ENCODE results near the gene NCOR2. TPM values are rescaled to one million over a fixed set of nuclear protein-coding genes. Genes with fewer than 3 reads are reported as not detected.

The NCOR2 gene
- total and polyA plus RNA-seq, 2 donors, result 14.6 to 48.2 TPM

DNA sequence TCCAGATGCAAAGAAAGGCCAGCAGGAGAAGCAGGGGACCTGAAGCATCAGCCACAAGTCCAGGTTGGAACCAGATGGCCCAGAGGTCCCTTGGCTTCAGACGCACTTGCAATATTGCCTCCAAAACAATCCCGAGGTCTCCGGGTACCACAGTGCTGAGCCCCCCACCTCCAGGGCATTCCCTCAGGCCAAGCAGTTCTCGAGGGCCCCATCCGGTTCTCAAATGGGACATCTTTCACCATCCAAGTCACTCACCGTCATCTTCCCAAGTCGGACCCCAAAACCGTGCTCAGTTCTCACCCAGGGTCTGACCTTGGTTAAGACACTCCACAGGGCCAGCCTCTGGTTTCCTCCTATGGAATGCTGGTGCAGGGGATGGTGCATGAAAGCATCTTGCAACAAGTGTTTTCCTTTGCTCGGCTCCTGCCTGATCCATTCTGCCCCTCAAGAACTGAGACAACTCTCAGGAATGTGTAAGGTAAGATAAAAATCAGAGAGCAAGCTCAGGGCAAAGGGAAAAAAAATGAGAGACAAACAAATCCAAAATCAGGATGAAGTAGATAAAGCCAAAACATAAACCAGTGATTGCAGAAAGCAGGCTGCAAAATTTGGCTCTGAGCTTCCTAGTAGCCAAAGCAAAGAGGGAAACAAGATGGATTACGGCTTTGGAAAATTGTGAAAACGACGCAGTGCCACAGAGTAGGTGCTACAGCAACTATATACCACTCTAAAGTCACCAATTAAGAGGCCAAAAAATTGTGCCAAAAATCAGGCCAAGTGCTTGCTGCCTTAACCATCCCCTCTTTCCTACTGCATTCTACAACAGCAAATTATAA, 8.0 kb downstream of the NCOR2 start:
- no peak overlapping the region for H3K4me3 ChIP-seq (ENCODE audit: low read length in 2 of 2)
- H3K9me3 ChIP-seq (ENCODE audit: control insufficient read depth in 2 of 2, insufficient read depth in 1 of 2, low read length in 1 of 2), result no peaks in the 10 kb centered on the region
- no peaks in the 10 kb centered on the region for H3K27me3 ChIP-seq (ENCODE audit: control insufficient read depth in 2 of 2, insufficient read depth in 1 of 2, low read length in 1 of 2)
- no peak overlapping the region for H3K27ac ChIP-seq (ENCODE audit: low read depth in 1 of 2, low read length in 1 of 2)
- H3K4me1 ChIP-seq (ENCODE audit: control insufficient read depth in 2 of 2, insufficient read depth in 2 of 2, low read length in 2 of 2), result peaks cover 24 to 74% of the 10 kb centered on the region in 2 donors
- H3K36me3 ChIP-seq (ENCODE audit: control insufficient read depth in 2 of 2, insufficient read depth in 2 of 2, low read length in 1 of 2), result peaks cover 12 to 17% of the 10 kb centered on the region in 2 donors
- DNase-seq (ENCODE audit: low read depth in 6 of 9, low spot score in 9 of 9), result no peak
- 98% methylated on average over 12 of the region's 12 CpGs for WGBS

GRCh38 chr12:124558313-124558712, 9.1 kb downstream of the NCOR2 start:
- Histone ChIP-seq H3K4me1 (ENCODE audit: control insufficient read depth in 2 of 2, insufficient read depth in 2 of 2, low read length in 2 of 2) (peaks cover 27 to 74% of the 10 kb centered on the region in 2 donors), H3K27me3 (ENCODE audit: control insufficient read depth in 2 of 2, insufficient read depth in 1 of 2, low read length in 1 of 2) (no peaks in the 10 kb centered on the region), H3K27ac (ENCODE audit: low read depth in 1 of 2, low read length in 1 of 2) (no peak overlapping the region), H3K4me3 (ENCODE audit: low read length in 2 of 2) (no peak overlapping the region), H3K9me3 (ENCODE audit: control insufficient read depth in 2 of 2, insufficient read depth in 1 of 2, low read length in 1 of 2) (peaks cover 0 to 5% of the 10 kb centered on the region in 2 donors), H3K36me3 (ENCODE audit: control insufficient read depth in 2 of 2, insufficient read depth in 2 of 2, low read length in 1 of 2) (peaks cover 10 to 12% of the 10 kb centered on the region in 2 donors)
- DNase-seq (ENCODE audit: low read depth in 6 of 9, low spot score in 9 of 9), result no peak
- 99% methylated on average over 8 of the region's 8 CpGs for WGBS

GRCh38 chr12:124557518-124558223, 9.7 kb downstream of the NCOR2 start:
- Histone ChIP-seq H3K27ac (ENCODE audit: low read depth in 1 of 2, low read length in 1 of 2) (no peak overlapping the region), H3K4me3 (ENCODE audit: low read length in 2 of 2) (no peak overlapping the region), H3K4me1 (ENCODE audit: control insufficient read depth in 2 of 2, insufficient read depth in 2 of 2, low read length in 2 of 2) (peaks cover 21 to 73% of the 10 kb centered on the region in 2 donors), H3K36me3 (ENCODE audit: control insufficient read depth in 2 of 2, insufficient read depth in 2 of 2, low read length in 1 of 2) (peaks cover 6 to 12% of the 10 kb centered on the region in 2 donors), H3K27me3 (ENCODE audit: control insufficient read depth in 2 of 2, insufficient read depth in 1 of 2, low read length in 1 of 2) (no peaks in the 10 kb centered on the region), H3K9me3 (ENCODE audit: control insufficient read depth in 2 of 2, insufficient read depth in 1 of 2, low read length in 1 of 2) (peaks cover 0 to 5% of the 10 kb centered on the region in 2 donors)
- no peak for DNase-seq (ENCODE audit: low read depth in 6 of 9, low spot score in 9 of 9)
- 96% methylated on average over 15 of the region's 15 CpGs for WGBS

- peaks cover 0 to 5% of the 10 kb centered on the region in 2 donors for H3K9me3 ChIP-seq (ENCODE audit: control insufficient read depth in 2 of 2, insufficient read depth in 1 of 2, low read length in 1 of 2)
- 95% methylated on average over 22 of the region's 22 CpGs for WGBS
- no peak overlapping the region for H3K4me3 ChIP-seq (ENCODE audit: low read length in 2 of 2)
- H3K27me3 ChIP-seq (ENCODE audit: control insufficient read depth in 2 of 2, insufficient read depth in 1 of 2, low read length in 1 of 2), result no peaks in the 10 kb centered on the region
- DNase-seq (ENCODE audit: low read depth in 6 of 9, low spot score in 9 of 9), result no peak
- H3K36me3 ChIP-seq (ENCODE audit: control insufficient read depth in 2 of 2, insufficient read depth in 2 of 2, low read length in 1 of 2), result peaks cover 3 to 12% of the 10 kb centered on the region in 2 donors
- H3K27ac ChIP-seq (ENCODE audit: low read depth in 1 of 2, low read length in 1 of 2), result no peak overlapping the region
- peaks cover 24 to 75% of the 10 kb centered on the region in 2 donors for H3K4me1 ChIP-seq (ENCODE audit: control insufficient read depth in 2 of 2, insufficient read depth in 2 of 2, low read length in 2 of 2)
Observed at GRCh38 chr12:124556896-124557501, 10.4 kb downstream of the NCOR2 start.

GRCh38 chr12:124556074-124556466, 11.3 kb downstream of the NCOR2 start:
- Histone ChIP-seq H3K9me3 (ENCODE audit: control insufficient read depth in 2 of 2, insufficient read depth in 1 of 2, low read length in 1 of 2) (peaks cover 0 to 5% of the 10 kb centered on the region in 2 donors), H3K4me1 (ENCODE audit: control insufficient read depth in 2 of 2, insufficient read depth in 2 of 2, low read length in 2 of 2) (peaks cover 33 to 75% of the 10 kb centered on the region in 2 donors), H3K4me3 (ENCODE audit: low read length in 2 of 2) (no peak overlapping the region), H3K27ac (ENCODE audit: low read depth in 1 of 2, low read length in 1 of 2) (no peak overlapping the region), H3K36me3 (ENCODE audit: control insufficient read depth in 2 of 2, insufficient read depth in 2 of 2, low read length in 1 of 2) (peaks cover 3 to 12% of the 10 kb centered on the region in 2 donors), H3K27me3 (ENCODE audit: control insufficient read depth in 2 of 2, insufficient read depth in 1 of 2, low read length in 1 of 2) (no peaks in the 10 kb centered on the region)
- whole genome bisulfite sequencing, result 94% methylated on average over 9 of the region's 9 CpGs
- no peak for DNase-seq (ENCODE audit: low read depth in 6 of 9, low spot score in 9 of 9)

GRCh38 chr12:124555168-124556073, 12.0 kb downstream of the NCOR2 start:
- H3K27ac ChIP-seq (ENCODE audit: low read depth in 1 of 2, low read length in 1 of 2), result peak overlapping the region in 1 of 2 donors; percentile 52
- H3K4me3 ChIP-seq (ENCODE audit: low read length in 2 of 2), result no peak overlapping the region
- H3K4me1 ChIP-seq (ENCODE audit: control insufficient read depth in 2 of 2, insufficient read depth in 2 of 2, low read length in 2 of 2), result peaks cover 39 to 79% of the 10 kb centered on the region in 2 donors
- peak in 6 of 9 donors; percentile 46 to 82 (median 68) for DNase-seq (ENCODE audit: low read depth in 6 of 9, low spot score in 9 of 9)
- no peaks in the 10 kb centered on the region for H3K27me3 ChIP-seq (ENCODE audit: control insufficient read depth in 2 of 2, insufficient read depth in 1 of 2, low read length in 1 of 2)
- H3K36me3 ChIP-seq (ENCODE audit: control insufficient read depth in 2 of 2, insufficient read depth in 2 of 2, low read length in 1 of 2), result peaks cover 3 to 12% of the 10 kb centered on the region in 2 donors
- 60% methylated on average over 28 of the region's 28 CpGs for WGBS
- H3K9me3 ChIP-seq (ENCODE audit: control insufficient read depth in 2 of 2, insufficient read depth in 1 of 2, low read length in 1 of 2), result peaks cover 0 to 5% of the 10 kb centered on the region in 2 donors

GRCh38 chr12:124554429-124555029, 12.9 kb downstream of the NCOR2 start:
- H3K4me3 ChIP-seq (ENCODE audit: low read length in 2 of 2), result peak overlapping the region; percentile 12 to 28
- peaks cover 7 to 12% of the 10 kb centered on the region in 2 donors for H3K36me3 ChIP-seq (ENCODE audit: control insufficient read depth in 2 of 2, insufficient read depth in 2 of 2, low read length in 1 of 2)
- WGBS, result 24% methylated on average over 26 of the region's 26 CpGs
- no peaks in the 10 kb centered on the region for H3K27me3 ChIP-seq (ENCODE audit: control insufficient read depth in 2 of 2, insufficient read depth in 1 of 2, low read length in 1 of 2)
- peaks cover 41 to 87% of the 10 kb centered on the region in 2 donors for H3K4me1 ChIP-seq (ENCODE audit: control insufficient read depth in 2 of 2, insufficient read depth in 2 of 2, low read length in 2 of 2)
- peak in 5 of 9 donors; percentile 35 to 69 (median 49) for DNase-seq (ENCODE audit: low read depth in 6 of 9, low spot score in 9 of 9)
- peak overlapping the region in 1 of 2 donors; percentile 52 for H3K27ac ChIP-seq (ENCODE audit: low read depth in 1 of 2, low read length in 1 of 2)
- H3K9me3 ChIP-seq (ENCODE audit: control insufficient read depth in 2 of 2, insufficient read depth in 1 of 2, low read length in 1 of 2), result peaks cover 0 to 8% of the 10 kb centered on the region in 2 donors

GRCh38 chr12:124553862-124554428, 13.5 kb downstream of the NCOR2 start:
- no peak overlapping the region for H3K27ac ChIP-seq (ENCODE audit: low read depth in 1 of 2, low read length in 1 of 2)
- WGBS, result 90% methylated on average over 18 of the region's 18 CpGs
- H3K27me3 ChIP-seq (ENCODE audit: control insufficient read depth in 2 of 2, insufficient read depth in 1 of 2, low read length in 1 of 2), result no peaks in the 10 kb centered on the region
- no peak overlapping the region for H3K4me3 ChIP-seq (ENCODE audit: low read length in 2 of 2)
- H3K36me3 ChIP-seq (ENCODE audit: control insufficient read depth in 2 of 2, insufficient read depth in 2 of 2, low read length in 1 of 2), result peaks cover 7 to 10% of the 10 kb centered on the region in 2 donors
- no peak for DNase-seq (ENCODE audit: low read depth in 6 of 9, low spot score in 9 of 9)
- H3K9me3 ChIP-seq (ENCODE audit: control insufficient read depth in 2 of 2, insufficient read depth in 1 of 2, low read length in 1 of 2), result peaks cover 0 to 8% of the 10 kb centered on the region in 2 donors
- peaks cover 41 to 89% of the 10 kb centered on the region in 2 donors for H3K4me1 ChIP-seq (ENCODE audit: control insufficient read depth in 2 of 2, insufficient read depth in 2 of 2, low read length in 2 of 2)
